ENCODE measurements around the gene DUOX1. TPM values are rescaled to one million over a fixed set of nuclear protein-coding genes. Genes with fewer than 3 reads are reported as not detected.
A peak's percentile ranks its signal among the peaks of the same experiment; 100 is the strongest.

Gene DUOX1
- total RNA-seq, 1 donor from 2014 or later = not detected

GRCh38 chr15:45180201-45180600 is 50.4 kb downstream of the DUOX1 start:
- no peaks in the 10 kb centered on the region for H3K9me3 Mint-ChIP-seq (ENCODE audit: unreplicated experiment)
- no peak overlapping the region for H3K4me3 Mint-ChIP-seq (ENCODE audit: unreplicated experiment)
- no peaks in the 10 kb centered on the region for H3K27me3 Mint-ChIP-seq (ENCODE audit: unreplicated experiment)
- no peak overlapping the region for H3K27ac Mint-ChIP-seq (ENCODE audit: unreplicated experiment)
- TF ChIP-seq CTCF (IDR thresholded peaks at IDR 0.05) = no peak
- DNase-seq (ENCODE audit: extremely low spot score, unreplicated experiment) = no peak
- H3K4me1 Mint-ChIP-seq (ENCODE audit: unreplicated experiment) = peaks cover 19% of the 10 kb centered on the region
- H3K36me3 Mint-ChIP-seq (ENCODE audit: unreplicated experiment) = peaks cover 12% of the 10 kb centered on the region

GRCh38 chr15:45180648-45181436 is 51.0 kb downstream of the DUOX1 start:
- no peak overlapping the region for H3K27ac Mint-ChIP-seq (ENCODE audit: unreplicated experiment)
- H3K36me3 Mint-ChIP-seq (ENCODE audit: unreplicated experiment) = peaks cover 12% of the 10 kb centered on the region
- DNase-seq (ENCODE audit: extremely low spot score, unreplicated experiment) = peak; percentile 78
- peaks cover 23% of the 10 kb centered on the region for H3K4me1 Mint-ChIP-seq (ENCODE audit: unreplicated experiment)
- TF ChIP-seq CTCF (IDR thresholded peaks at IDR 0.05) = no peak
- no peaks in the 10 kb centered on the region for H3K9me3 Mint-ChIP-seq (ENCODE audit: unreplicated experiment)
- no peak overlapping the region for H3K4me3 Mint-ChIP-seq (ENCODE audit: unreplicated experiment)
- H3K27me3 Mint-ChIP-seq (ENCODE audit: unreplicated experiment) = no peaks in the 10 kb centered on the region

GRCh38 chr15:45181491-45182285 is 51.9 kb downstream of the DUOX1 start:
- Mint-ChIP-seq H3K4me3 (ENCODE audit: unreplicated experiment) (no peak overlapping the region), H3K27me3 (ENCODE audit: unreplicated experiment) (no peaks in the 10 kb centered on the region), H3K36me3 (ENCODE audit: unreplicated experiment) (peaks cover 8% of the 10 kb centered on the region), H3K9me3 (ENCODE audit: unreplicated experiment) (no peaks in the 10 kb centered on the region), H3K4me1 (ENCODE audit: unreplicated experiment) (peaks cover 32% of the 10 kb centered on the region), H3K27ac (ENCODE audit: unreplicated experiment) (peak overlapping the region; percentile 14)
- no peak for TF ChIP-seq CTCF (IDR thresholded peaks at IDR 0.05)
- no peak for DNase-seq (ENCODE audit: extremely low spot score, unreplicated experiment)

- no peaks in the 10 kb centered on the region for H3K9me3 Mint-ChIP-seq (ENCODE audit: unreplicated experiment)
- no peak overlapping the region for H3K4me3 Mint-ChIP-seq (ENCODE audit: unreplicated experiment)
- H3K27ac Mint-ChIP-seq (ENCODE audit: unreplicated experiment) = no peak overlapping the region
- no peak for DNase-seq (ENCODE audit: extremely low spot score, unreplicated experiment)
- H3K27me3 Mint-ChIP-seq (ENCODE audit: unreplicated experiment) = no peaks in the 10 kb centered on the region
- no peak for TF ChIP-seq CTCF (IDR thresholded peaks at IDR 0.05)
- H3K4me1 Mint-ChIP-seq (ENCODE audit: unreplicated experiment) = peaks cover 37% of the 10 kb centered on the region
- peaks cover 2% of the 10 kb centered on the region for H3K36me3 Mint-ChIP-seq (ENCODE audit: unreplicated experiment)
Measured at GRCh38 chr15:45182996-45183395, 53.2 kb downstream of the DUOX1 start.

GRCh38 chr15:45183511-45183910 is 53.7 kb downstream of the DUOX1 start:
- no peak for TF ChIP-seq CTCF (IDR thresholded peaks at IDR 0.05)

More at GRCh38 chr15:45183511-45183910, 53.7 kb downstream of the DUOX1 start:
- H3K4me3 Mint-ChIP-seq (ENCODE audit: unreplicated experiment) = no peak overlapping the region
- no peaks in the 10 kb centered on the region for H3K9me3 Mint-ChIP-seq (ENCODE audit: unreplicated experiment)
- DNase-seq (ENCODE audit: extremely low spot score, unreplicated experiment) = no peak
- H3K27me3 Mint-ChIP-seq (ENCODE audit: unreplicated experiment) = no peaks in the 10 kb centered on the region
- peaks cover 42% of the 10 kb centered on the region for H3K4me1 Mint-ChIP-seq (ENCODE audit: unreplicated experiment)
- H3K27ac Mint-ChIP-seq (ENCODE audit: unreplicated experiment) = no peak overlapping the region
- H3K36me3 Mint-ChIP-seq (ENCODE audit: unreplicated experiment) = peaks cover 2% of the 10 kb centered on the region

Measured in osteocyte (in vitro differentiated cells).